HepG2 (cell line): ENCODE measurements around the gene PCDHB3.

Experiments used
- CC2D1A ChIP-seq: sonication (generic); formaldehyde crosslinking; IDR thresholded peaks from 2 replicates; pipeline ENCODE4 v1.8.1; 2023; ENCODE audit warnings: mild to moderate bottlenecking, missing genetic modification reagents
- MAFG ChIP-seq: sonication (generic); formaldehyde crosslinking; IDR thresholded peaks from 2 replicates; pipeline ENCODE4 v1.5.1; 2020; ENCODE audit warnings: mild to moderate bottlenecking, missing genetic modification reagents
- NR2C2 ChIP-seq: sonication (generic); formaldehyde crosslinking; IDR thresholded peaks from 2 replicates; pipeline ENCODE4 v1.4.0; 2020; ENCODE audit warnings: missing genetic modification reagents, mild to moderate bottlenecking, moderate library complexity, borderline replicate concordance
- POLR2A ChIP-seq, 2 experiments: IDR thresholded peaks; 2 replicates each; pipeline ENCODE4 v1.6.1; 2011; ENCODE audit warnings: low read depth in 2 of 2, low read length in 2 of 2, mild to moderate bottlenecking in 1 of 2, moderate library complexity in 1 of 2; ENCODE audit not compliant: insufficient read depth in 1 of 2
- RNF2 ChIP-seq: fragments of 450-650 bp; conservative IDR thresholded peaks from 2 replicates; pipeline ENCODE4 v1.6.1; 2016; ENCODE audit warnings: low read depth
- SMARCC2 ChIP-seq: fragments of 450-650 bp; IDR thresholded peaks from 2 replicates; pipeline ENCODE4 v1.6.1; 2017; ENCODE audit warnings: antibody characterized with exemption, mild to moderate bottlenecking
- ZBTB33 ChIP-seq: sonication (generic); formaldehyde crosslinking; IDR thresholded peaks from 2 replicates; pipeline ENCODE4 v1.4.0; 2020; ENCODE audit warnings: missing genetic modification reagents
- ZBTB42 ChIP-seq: sonication (generic); formaldehyde crosslinking; IDR thresholded peaks from 2 replicates; pipeline ENCODE4 v1.5.0; 2020; ENCODE audit warnings: mild to moderate bottlenecking, missing genetic modification reagents
- ZNF629 ChIP-seq: sonication (generic); formaldehyde crosslinking; conservative IDR thresholded peaks from 2 replicates; pipeline ENCODE4 v1.5.0; 2020; ENCODE audit warnings: missing genetic modification reagents
- TF ChIP-seq, protein P1 (sequence below): sonication (generic); formaldehyde crosslinking; IDR thresholded peaks from 2 replicates; pipeline ENCODE4 v1.4.0; 2020; ENCODE audit warnings: missing genetic modification reagents

DNA sequence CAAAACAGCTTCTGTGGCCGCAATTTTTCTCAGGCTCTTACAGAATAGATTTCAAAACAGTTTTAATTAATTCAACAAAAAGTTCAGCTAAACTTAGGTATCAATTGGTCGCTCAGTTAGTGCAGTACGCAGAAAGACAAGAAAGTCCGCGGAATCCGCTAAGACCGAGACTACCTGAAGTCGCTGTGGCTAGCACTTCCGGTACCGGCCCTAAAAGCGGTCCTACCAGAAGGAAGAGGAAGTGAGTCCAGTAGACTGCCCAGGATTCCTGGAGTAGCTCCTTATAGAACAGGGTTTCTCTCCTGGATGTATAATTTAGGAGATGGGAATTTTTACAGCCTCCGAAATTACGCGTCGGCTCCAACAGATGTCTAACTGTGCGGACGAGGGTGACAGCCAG, 22.4 kb upstream of the PCDHB3 start:
- TF ChIP-seq CC2D1A (CRISPR knock-in tag) = no peak
- no peak for TF ChIP-seq MAFG (CRISPR knock-in tag)
- no peak for TF ChIP-seq NR2C2 (CRISPR knock-in tag)
- TF ChIP-seq, protein P1, sequence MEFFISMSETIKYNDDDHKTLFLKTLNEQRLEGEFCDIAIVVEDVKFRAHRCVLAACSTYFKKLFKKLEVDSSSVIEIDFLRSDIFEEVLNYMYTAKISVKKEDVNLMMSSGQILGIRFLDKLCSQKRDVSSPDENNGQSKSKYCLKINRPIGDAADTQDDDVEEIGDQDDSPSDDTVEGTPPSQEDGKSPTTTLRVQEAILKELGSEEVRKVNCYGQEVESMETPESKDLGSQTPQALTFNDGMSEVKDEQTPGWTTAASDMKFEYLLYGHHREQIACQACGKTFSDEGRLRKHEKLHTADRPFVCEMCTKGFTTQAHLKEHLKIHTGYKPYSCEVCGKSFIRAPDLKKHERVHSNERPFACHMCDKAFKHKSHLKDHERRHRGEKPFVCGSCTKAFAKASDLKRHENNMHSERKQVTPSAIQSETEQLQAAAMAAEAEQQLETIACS (CRISPR knock-in tag) = no peak
- no peak for TF ChIP-seq ZBTB42 (CRISPR knock-in tag)
- no peak for TF ChIP-seq SMARCC2
- no peak for TF ChIP-seq ZBTB33 (CRISPR knock-in tag)
- no peak for TF ChIP-seq ZNF629 (CRISPR knock-in tag)
- TF ChIP-seq RNF2 = no peak
- TF ChIP-seq POLR2A (IDR thresholded peaks at IDR 0.05; ENCODE audit: insufficient read depth in 1 of 2, low read depth in 2 of 2, low read length in 2 of 2) = no peak
